Stomach (tissue), 9 donors: ENCODE data around the gene SPAG6. TPM values are rescaled to one million over a fixed set of nuclear protein-coding genes. Genes with fewer than 3 reads are reported as not detected.

ENCODE experiments used
- DNase-seq, 2 donors: peaks; one replicate each; pipeline versions ENCODE4 v3.0.0 to v3.0.0-alpha.2; 2013 to 2019
- H3K27ac ChIP-seq, 5 donors: fragments of 200-600 bp in 4 of 5; sonication (generic) in 4 of 5; one replicate each; pipeline ENCODE4 v1.5.1; 2013 to 2019; ENCODE audit warnings: mild to moderate bottlenecking in 1 of 5, moderate library complexity in 1 of 5
- H3K27me3 ChIP-seq, 3 donors: fragments of 200-600 bp; sonication (generic); one replicate each; pipeline ENCODE4 v1.5.1; 2017 to 2019; ENCODE audit warnings: mixed run types in 1 of 3
- H3K36me3 ChIP-seq, 4 donors: fragments of 200-600 bp; sonication (generic); 1 replicate in 3 of 4; 2 replicates in 1 of 4; pipeline ENCODE4 v1.5.1; 2016 to 2019
- H3K4me1 ChIP-seq, 4 donors: fragments of 200-600 bp; sonication (generic); one replicate each; pipeline ENCODE4 v1.5.1; 2016 to 2019
- H3K4me3 ChIP-seq, 4 donors: fragments of 200-600 bp; sonication (generic) in 3 of 4; one replicate each; pipeline ENCODE4 v1.5.1; 2016 to 2019; ENCODE audit warnings: mild to moderate bottlenecking in 1 of 4
- H3K9me3 ChIP-seq, 4 donors: fragments of 200-600 bp; sonication (generic); one replicate each; pipeline ENCODE4 v1.5.1; 2016 to 2019
- EP300 ChIP-seq: sonication (generic); formaldehyde crosslinking; IDR thresholded peaks from one replicate; pipeline ENCODE4 v1.6.1; 2017; ENCODE audit warnings: antibody characterized with exemption
- POLR2A ChIP-seq, 4 donors: fragments of 450-650 bp; IDR thresholded peaks; one replicate each; pipeline ENCODE4 v1.6.1; 2016; ENCODE audit warnings: antibody characterized with exemption in 4 of 4, control low read depth in 2 of 4, mild to moderate bottlenecking in 1 of 4, moderate library complexity in 1 of 4
- POLR2AphosphoS5 ChIP-seq, 3 donors: sonication (generic); formaldehyde crosslinking; IDR thresholded peaks; one replicate each; pipeline ENCODE4 v1.6.1; 2016; ENCODE audit warnings: antibody characterized with exemption in 3 of 3
- WGBS, 5 donors: extraction: QIAGEN DNeasy Blood & Tissue Kit in 3 of 5; methylation state at CpG; one replicate each; pipeline versions ENCODE4 v1.1.5 to v1.1.7; 2013 to 2018; 5-methylcytosine and 5-hydroxymethylcytosine counted together
- intact Hi-C: fragments of 100-400 bp; cut with DNase I; formaldehyde crosslinking; loops from one replicate; pipeline ENCODE4 v1.15.1; 2023; ENCODE audit warnings: low total_unique reads
- polyA plus RNA-seq, 3 donors: library from polyadenylated mRNA; stranded (reverse); fragments of 200-250 nt; gene quantifications; one replicate each; pipeline ENCODE4 v1.2.3, GENCODE V29; 2013
- total RNA-seq, 5 donors: library from RNA; depleted of rRNA; stranded (reverse); fragments of >200 nt; gene quantifications; one replicate each; pipeline versions ENCODE4 v1.1.0 to v1.2.3, GENCODE V29; 2014 to 2016
- TF ChIP-seq, protein P1 (sequence below), 7 experiments: fragments of 450-650 bp in 4 of 7; fragments of 200-600 bp in 3 of 7; sonication (generic) in 3 of 7; IDR thresholded peaks; one replicate each; pipeline ENCODE4 v1.5.1; 2016 to 2019; ENCODE audit warnings: antibody characterized with exemption in 7 of 7, control low read depth in 2 of 7, mild to moderate bottlenecking in 1 of 7
- donor health status: healthy with polysubstance abuse.
- donor health status: Bipolar disorder and iron deficiency.
- donor health status: healthy.

SPAG6 gene
- total and polyA plus RNA-seq, 8 donors: not detected

DNA sequence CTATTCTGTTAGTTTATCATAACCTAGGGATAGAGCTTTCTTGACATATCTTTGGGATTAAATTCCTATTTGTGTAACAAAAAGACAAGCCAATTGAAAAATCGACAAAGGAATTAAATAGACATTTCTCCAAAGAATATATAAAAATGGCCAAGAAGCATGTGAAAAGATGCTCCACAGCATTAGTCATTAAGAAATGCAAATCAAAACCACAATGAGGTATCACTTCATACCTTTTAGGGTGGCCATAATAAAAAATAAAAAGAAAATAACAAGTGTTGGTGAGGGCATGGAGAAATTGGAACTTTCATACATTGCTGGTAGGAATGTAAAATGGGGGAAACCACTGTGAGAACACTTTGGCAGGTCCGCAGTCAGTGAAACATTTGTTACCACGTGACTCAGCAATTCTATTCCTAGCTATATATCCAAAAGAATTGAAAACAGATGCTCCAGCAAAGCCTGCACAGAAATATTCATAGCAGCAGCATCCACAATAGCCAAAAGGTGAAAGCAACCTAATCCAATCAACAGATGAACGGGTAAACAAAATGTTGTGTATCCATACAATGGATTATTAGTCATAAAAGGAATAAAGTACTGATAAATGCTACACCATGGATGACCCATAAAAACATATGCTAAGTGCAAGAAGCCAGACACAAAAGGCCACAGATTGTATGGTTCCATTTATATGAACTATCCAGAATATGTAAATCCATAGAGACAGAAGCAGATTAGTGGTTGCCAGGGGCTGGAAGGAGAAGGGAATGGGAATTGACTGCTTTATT lies 20.5 kb downstream of the SPAG6 start:
- Histone ChIP-seq H3K27me3 (no peaks in the 10 kb centered on the region), H3K27ac (no peak overlapping the region), H3K9me3 (no peaks in the 10 kb centered on the region), H3K36me3 (no peaks in the 10 kb centered on the region), H3K4me3 (no peak overlapping the region), H3K4me1 (no peaks in the 10 kb centered on the region)
- TF ChIP-seq POLR2A (IDR thresholded peaks at IDR 0.05) (no peak), POLR2AphosphoS5 (IDR thresholded peaks at IDR 0.05) (no peak), EP300 (no peak)
- TF ChIP-seq, protein P1, sequence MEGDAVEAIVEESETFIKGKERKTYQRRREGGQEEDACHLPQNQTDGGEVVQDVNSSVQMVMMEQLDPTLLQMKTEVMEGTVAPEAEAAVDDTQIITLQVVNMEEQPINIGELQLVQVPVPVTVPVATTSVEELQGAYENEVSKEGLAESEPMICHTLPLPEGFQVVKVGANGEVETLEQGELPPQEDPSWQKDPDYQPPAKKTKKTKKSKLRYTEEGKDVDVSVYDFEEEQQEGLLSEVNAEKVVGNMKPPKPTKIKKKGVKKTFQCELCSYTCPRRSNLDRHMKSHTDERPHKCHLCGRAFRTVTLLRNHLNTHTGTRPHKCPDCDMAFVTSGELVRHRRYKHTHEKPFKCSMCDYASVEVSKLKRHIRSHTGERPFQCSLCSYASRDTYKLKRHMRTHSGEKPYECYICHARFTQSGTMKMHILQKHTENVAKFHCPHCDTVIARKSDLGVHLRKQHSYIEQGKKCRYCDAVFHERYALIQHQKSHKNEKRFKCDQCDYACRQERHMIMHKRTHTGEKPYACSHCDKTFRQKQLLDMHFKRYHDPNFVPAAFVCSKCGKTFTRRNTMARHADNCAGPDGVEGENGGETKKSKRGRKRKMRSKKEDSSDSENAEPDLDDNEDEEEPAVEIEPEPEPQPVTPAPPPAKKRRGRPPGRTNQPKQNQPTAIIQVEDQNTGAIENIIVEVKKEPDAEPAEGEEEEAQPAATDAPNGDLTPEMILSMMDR (IDR thresholded peaks at IDR 0.05): no peak
- WGBS, 5 donors: 87 to 91% (median 90%) methylated on average over 4 of the region's 4 CpGs
- intact Hi-C loops: no loop called here
- DNase-seq: no peak

- no peak overlapping the region for H3K27ac ChIP-seq
- H3K36me3 ChIP-seq: no peaks in the 10 kb centered on the region
- TF ChIP-seq POLR2A (IDR thresholded peaks at IDR 0.05) (no peak), EP300 (no peak), POLR2AphosphoS5 (IDR thresholded peaks at IDR 0.05) (no peak)
- TF ChIP-seq, protein P1 (IDR thresholded peaks at IDR 0.05): no peak
- no peaks in the 10 kb centered on the region for H3K4me1 ChIP-seq
- H3K9me3 ChIP-seq: no peaks in the 10 kb centered on the region
- DNase-seq: no peak
- no peaks in the 10 kb centered on the region for H3K27me3 ChIP-seq
- no peak overlapping the region for H3K4me3 ChIP-seq
- intact Hi-C loops: no loop called here
These were observed 21.1 kb downstream of the SPAG6 start for GRCh38 chr10:22366435-22366703.

DNA sequence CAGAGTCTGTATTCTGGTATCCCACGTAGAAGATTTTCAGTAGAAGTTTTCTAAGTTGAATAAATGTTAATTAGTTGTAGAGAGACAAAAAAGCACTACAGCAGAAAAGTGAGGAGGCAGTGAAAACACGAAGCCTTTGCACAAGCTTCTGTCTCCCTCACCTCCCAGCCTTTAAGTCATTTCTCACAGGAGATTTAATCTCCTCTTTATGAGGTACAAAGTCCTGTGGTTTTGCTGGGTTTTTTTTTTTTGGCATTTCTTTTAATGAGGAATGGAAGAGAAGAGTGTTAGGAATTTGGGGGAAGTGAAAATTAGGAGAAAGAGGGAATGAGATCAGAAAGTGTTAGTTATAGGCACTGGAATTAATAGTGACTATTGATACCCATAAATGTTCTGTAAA lies 21.5 kb downstream of the SPAG6 start:
- no peaks in the 10 kb centered on the region for H3K9me3 ChIP-seq
- WGBS, 5 donors: 41 to 66% (median 46%) methylated on average over 2 of the region's 2 CpGs
- TF ChIP-seq POLR2AphosphoS5 (IDR thresholded peaks at IDR 0.05): no peak
- no peak for TF ChIP-seq EP300
- TF ChIP-seq, protein P1 (IDR thresholded peaks at IDR 0.05): no peak
- no peak for TF ChIP-seq POLR2A (IDR thresholded peaks at IDR 0.05)
- H3K27ac ChIP-seq: no peak overlapping the region
- DNase-seq: no peak
- no peak overlapping the region for H3K4me3 ChIP-seq
- intact Hi-C loops: no loop called here
- no peaks in the 10 kb centered on the region for H3K27me3 ChIP-seq
- no peaks in the 10 kb centered on the region for H3K4me1 ChIP-seq
- H3K36me3 ChIP-seq: no peaks in the 10 kb centered on the region

DNA sequence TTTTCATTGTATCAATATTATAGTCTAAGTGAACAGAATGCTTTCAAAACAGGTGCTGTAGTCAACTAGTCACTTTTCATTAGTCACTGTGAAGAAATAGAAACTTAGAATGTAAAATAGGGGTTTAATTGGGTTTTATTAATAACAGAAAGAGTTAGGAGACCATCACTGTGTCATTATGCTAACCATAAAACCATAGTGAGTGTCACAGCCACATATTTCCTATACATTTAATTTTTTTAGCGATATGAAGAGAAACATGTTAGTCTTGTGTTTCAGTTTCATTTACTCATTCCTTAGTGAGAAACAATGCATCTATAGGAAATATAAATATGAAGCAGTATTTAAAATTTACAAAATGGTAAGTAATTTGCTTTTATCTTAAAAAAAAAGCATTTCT lies 22.2 kb downstream of the SPAG6 start:
- no peak overlapping the region for H3K4me3 ChIP-seq
- TF ChIP-seq, protein P1 (IDR thresholded peaks at IDR 0.05): no peak
- TF ChIP-seq EP300: no peak
- H3K9me3 ChIP-seq: no peaks in the 10 kb centered on the region
- no peaks in the 10 kb centered on the region for H3K27me3 ChIP-seq
- H3K36me3 ChIP-seq: no peaks in the 10 kb centered on the region
- intact Hi-C loops: no loop called here
- H3K27ac ChIP-seq: no peak overlapping the region
- H3K4me1 ChIP-seq: no peaks in the 10 kb centered on the region
- no peak for DNase-seq
- WGBS, 5 donors: 75 to 89% (median 83%) methylated on average over 1 of the region's 1 CpG
